Vagina (tissue), 2 donors: ENCODE data around the gene TIAM2. TPM values are rescaled to one million over a fixed set of nuclear protein-coding genes. Genes with fewer than 3 reads are reported as not detected.
"Not testable (repeated sequence)": the region's sequence is repeated elsewhere in the genome, so short reads cannot be mapped to it uniquely, and the experiment has no call there.

Experiments used
- DNase-seq, 2 donors: peaks; one replicate each; pipeline ENCODE4 v3.0.0-alpha.2; 2017; ENCODE audit errors: extremely low spot score in 2 of 2
- H3K27ac ChIP-seq: fragments of 200-600 bp; sonication (generic); one replicate; pipeline ENCODE4 v1.5.1; 2019
- H3K27me3 ChIP-seq: fragments of 200-600 bp; sonication (generic); one replicate; pipeline ENCODE4 v1.5.1; 2019
- H3K36me3 ChIP-seq, 2 donors: fragments of 200-600 bp; sonication (generic); one replicate each; pipeline ENCODE4 v1.5.1; 2017 to 2019
- H3K4me1 ChIP-seq: fragments of 200-600 bp; sonication (generic); one replicate; pipeline ENCODE4 v1.5.1; 2019
- H3K4me3 ChIP-seq, 2 donors: fragments of 200-600 bp; sonication (generic); 1 replicate in 1 of 2; 2 replicates in 1 of 2; pipeline ENCODE4 v1.5.1; 2016 to 2019
- H3K9me3 ChIP-seq: fragments of 200-600 bp; sonication (generic); one replicate; pipeline ENCODE4 v1.5.1; 2019
- CTCF ChIP-seq, 3 experiments: fragments of 450-650 bp in 2 of 3; fragments of 200-600 bp in 1 of 3; sonication (generic) in 1 of 3; IDR thresholded peaks; one replicate each; pipeline ENCODE4 v1.5.1; 2017 to 2019; ENCODE audit warnings: antibody characterized with exemption in 3 of 3, mild to moderate bottlenecking in 2 of 3, moderate library complexity in 2 of 3
- POLR2A ChIP-seq, 2 donors: fragments of 450-650 bp; IDR thresholded peaks; one replicate each; pipeline ENCODE4 v1.6.1; 2017; ENCODE audit warnings: antibody characterized with exemption in 2 of 2, mild to moderate bottlenecking in 2 of 2, moderate library complexity in 2 of 2
- POLR2AphosphoS5 ChIP-seq, 2 donors: sonication (generic); formaldehyde crosslinking; IDR thresholded peaks; one replicate each; pipeline ENCODE4 v1.9.0; 2017; ENCODE audit warnings: antibody characterized with exemption in 2 of 2, mild to moderate bottlenecking in 2 of 2, low read depth in 1 of 2; ENCODE audit not compliant: insufficient read depth in 1 of 2
- intact Hi-C: fragments of 100-400 bp; cut with DNase I; formaldehyde crosslinking; loops from one replicate; pipeline ENCODE4 v1.15.1; 2023
- total RNA-seq: library from RNA; depleted of rRNA; stranded (reverse); fragments of >200 nt; gene quantifications from one replicate; pipeline ENCODE4 v1.2.3, GENCODE V29; 2016

Gene TIAM2
- total RNA-seq, 1 donor from 2014 or later, result 11.5 TPM

GRCh38 chr6:155224618-155225017 is 229.5 kb downstream of the TIAM2 start:
- intact Hi-C loops, result no loop called here
- DNase-seq, result no peak
- peaks cover 24% of the 10 kb centered on the region for H3K4me1 ChIP-seq
- no peaks in the 10 kb centered on the region for H3K36me3 ChIP-seq
- H3K27me3 ChIP-seq, result no peaks in the 10 kb centered on the region
- no peak overlapping the region for H3K27ac ChIP-seq
- no peak for TF ChIP-seq POLR2A (IDR thresholded peaks at IDR 0.05)
- TF ChIP-seq CTCF (IDR thresholded peaks at IDR 0.05), result no peak
- no peak for TF ChIP-seq POLR2AphosphoS5 (IDR thresholded peaks at IDR 0.05; ENCODE audit: insufficient read depth in 1 of 2, low read depth in 1 of 2)
- no peaks in the 10 kb centered on the region for H3K9me3 ChIP-seq
- H3K4me3 ChIP-seq, result no peak overlapping the region

- DNase-seq, result no peak
- TF ChIP-seq CTCF (IDR thresholded peaks at IDR 0.05), result no peak
- no peak for TF ChIP-seq POLR2AphosphoS5 (IDR thresholded peaks at IDR 0.05; ENCODE audit: insufficient read depth in 1 of 2, low read depth in 1 of 2)
- no peak for TF ChIP-seq POLR2A (IDR thresholded peaks at IDR 0.05)
- no peaks in the 10 kb centered on the region for H3K36me3 ChIP-seq
- no peak overlapping the region for H3K27ac ChIP-seq
- no peak overlapping the region for H3K4me3 ChIP-seq
- H3K27me3 ChIP-seq, result no peaks in the 10 kb centered on the region
- H3K4me1 ChIP-seq, result peaks cover 16% of the 10 kb centered on the region
- H3K9me3 ChIP-seq, result no peaks in the 10 kb centered on the region
- intact Hi-C loops, result no loop called here
Measured at GRCh38 chr6:155227046-155227445, 231.9 kb downstream of the TIAM2 start.

- Histone ChIP-seq H3K4me1 (peaks cover 16% of the 10 kb centered on the region), H3K36me3 (no peaks in the 10 kb centered on the region), H3K4me3 (no peak overlapping the region), H3K9me3 (no peaks in the 10 kb centered on the region), H3K27me3 (no peaks in the 10 kb centered on the region), H3K27ac (no peak overlapping the region)
- intact Hi-C loops, result no loop called here
- TF ChIP-seq CTCF (IDR thresholded peaks at IDR 0.05) (no peak), POLR2AphosphoS5 (IDR thresholded peaks at IDR 0.05; ENCODE audit: insufficient read depth in 1 of 2, low read depth in 1 of 2) (peak in 1 of 2 donors; percentile 15)
- no peak for DNase-seq
Measured at GRCh38 chr6:155228546-155229166, 233.5 kb downstream of the TIAM2 start.

GRCh38 chr6:155230975-155231374 is 235.9 kb downstream of the TIAM2 start:
- intact Hi-C loops, DNase-seq, H3K36me3 ChIP-seq, H3K27ac ChIP-seq, H3K4me3 ChIP-seq, H3K27me3 ChIP-seq, H3K9me3 ChIP-seq: not testable (repeated sequence)
- H3K4me1 ChIP-seq, result peaks cover 16% of the 10 kb centered on the region

- no peak overlapping the region for H3K27ac ChIP-seq
Measured at GRCh38 chr6:155232848-155233247, 237.7 kb downstream of the TIAM2 start.

More at GRCh38 chr6:155232848-155233247, 237.7 kb downstream of the TIAM2 start:
- Histone ChIP-seq H3K27me3 (no peaks in the 10 kb centered on the region), H3K36me3 (no peaks in the 10 kb centered on the region), H3K9me3 (no peaks in the 10 kb centered on the region), H3K4me1 (peaks cover 13% of the 10 kb centered on the region), H3K4me3 (no peak overlapping the region)
- TF ChIP-seq POLR2AphosphoS5 (IDR thresholded peaks at IDR 0.05; ENCODE audit: insufficient read depth in 1 of 2, low read depth in 1 of 2) (no peak), POLR2A (IDR thresholded peaks at IDR 0.05) (no peak), CTCF (IDR thresholded peaks at IDR 0.05) (no peak)
- intact Hi-C loops, result no loop called here
- DNase-seq, result no peak
